ENCODE measurements around the gene NLRC5.

The NLRC5 gene

DNA sequence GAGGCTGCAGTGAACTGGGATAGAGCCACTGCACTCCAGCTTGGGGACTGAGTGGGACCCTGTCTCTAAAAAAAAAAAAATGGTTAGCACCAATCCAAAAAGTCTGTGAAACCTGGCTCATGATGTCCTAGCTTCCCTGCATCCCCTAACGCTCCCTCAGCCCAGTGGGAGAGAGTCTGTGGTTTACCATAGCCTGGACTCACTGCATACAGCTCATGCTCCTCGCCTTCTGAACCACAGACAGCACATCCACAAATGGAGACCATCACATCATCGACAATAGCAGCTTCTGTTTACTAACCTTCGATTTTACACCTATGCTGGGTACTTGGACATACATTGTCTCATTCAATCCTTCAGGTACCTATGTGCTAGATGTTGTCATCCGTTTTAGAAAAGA lies 43.6 kb downstream of the NLRC5 start:
- H3K27me3 ChIP-seq (ENCODE audit: control insufficient read depth in 1 of 2, insufficient read depth in 2 of 2, low read length in 2 of 2): no peaks in the 10 kb centered on the region
- H3K9ac ChIP-seq (ENCODE audit: low read length): no peak overlapping the region
- H3K27ac ChIP-seq (ENCODE audit: low read depth, low read length): no peak overlapping the region
- H3K4me3 ChIP-seq (ENCODE audit: low read depth in 1 of 2, low read length in 2 of 2): no peak overlapping the region
- H3K36me3 ChIP-seq (ENCODE audit: insufficient read depth, low read length): peaks cover 23% of the 10 kb centered on the region
- H3K4me1 ChIP-seq (ENCODE audit: insufficient read depth, low read length): no peaks in the 10 kb centered on the region
- H3K9me3 ChIP-seq (ENCODE audit: low read length): no peaks in the 10 kb centered on the region

DNA sequence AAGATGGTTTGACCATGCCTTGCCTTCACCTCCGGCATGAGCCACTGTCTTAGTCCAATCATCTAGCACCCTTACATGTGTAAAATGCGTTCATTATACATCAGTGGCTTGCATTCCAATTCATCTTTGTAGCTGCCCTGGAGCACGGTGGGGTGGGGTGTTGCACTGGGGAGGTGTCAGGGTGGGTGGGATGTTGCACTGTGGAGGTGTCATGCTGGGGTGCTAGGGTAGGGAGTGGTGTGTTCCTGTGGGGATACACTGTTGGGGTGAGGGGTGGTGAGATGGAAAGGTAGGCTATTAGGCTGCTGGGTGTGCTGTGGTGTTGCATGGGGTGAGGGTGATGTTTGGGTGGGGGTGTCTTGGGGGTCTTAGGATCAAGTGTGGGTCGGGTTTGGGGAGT lies 47.0 kb downstream of the NLRC5 start:
- no peak overlapping the region for H3K9ac ChIP-seq (ENCODE audit: low read length)
- H3K27ac ChIP-seq (ENCODE audit: low read depth, low read length): no peak overlapping the region
- H3K4me1 ChIP-seq (ENCODE audit: insufficient read depth, low read length): no peaks in the 10 kb centered on the region
- H3K4me3 ChIP-seq (ENCODE audit: low read depth in 1 of 2, low read length in 2 of 2): no peak overlapping the region
- H3K27me3 ChIP-seq (ENCODE audit: control insufficient read depth in 1 of 2, insufficient read depth in 2 of 2, low read length in 2 of 2): no peaks in the 10 kb centered on the region
- H3K36me3 ChIP-seq (ENCODE audit: insufficient read depth, low read length): peaks cover 29% of the 10 kb centered on the region
- H3K9me3 ChIP-seq (ENCODE audit: low read length): no peaks in the 10 kb centered on the region

DNA sequence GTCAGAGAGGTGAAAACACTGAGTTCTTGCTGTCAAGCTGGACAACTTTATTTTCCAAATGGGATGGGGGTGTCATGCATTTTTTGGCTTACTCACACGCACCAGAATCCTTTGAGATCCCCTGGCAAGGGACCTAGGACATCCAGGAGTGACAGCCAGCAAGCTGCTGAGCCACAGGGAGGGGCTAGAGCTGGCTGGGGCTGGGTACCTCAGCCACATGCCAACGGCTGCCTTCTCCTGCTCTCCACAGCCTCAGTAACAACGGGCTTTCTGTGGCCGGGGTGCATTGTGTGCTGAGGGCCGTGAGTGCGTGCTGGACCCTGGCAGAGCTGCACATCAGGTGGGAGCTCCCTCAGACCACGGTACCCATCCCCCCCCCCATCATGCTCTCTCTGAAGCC lies 47.6 kb downstream of the NLRC5 start:
- Histone ChIP-seq H3K4me3 (ENCODE audit: low read depth in 1 of 2, low read length in 2 of 2) (no peak overlapping the region), H3K9ac (ENCODE audit: low read length) (no peak overlapping the region), H3K9me3 (ENCODE audit: low read length) (no peaks in the 10 kb centered on the region), H3K27me3 (ENCODE audit: control insufficient read depth in 1 of 2, insufficient read depth in 2 of 2, low read length in 2 of 2) (no peaks in the 10 kb centered on the region), H3K36me3 (ENCODE audit: insufficient read depth, low read length) (peaks cover 36% of the 10 kb centered on the region), H3K4me1 (ENCODE audit: insufficient read depth, low read length) (no peaks in the 10 kb centered on the region), H3K27ac (ENCODE audit: low read depth, low read length) (no peak overlapping the region)

DNA sequence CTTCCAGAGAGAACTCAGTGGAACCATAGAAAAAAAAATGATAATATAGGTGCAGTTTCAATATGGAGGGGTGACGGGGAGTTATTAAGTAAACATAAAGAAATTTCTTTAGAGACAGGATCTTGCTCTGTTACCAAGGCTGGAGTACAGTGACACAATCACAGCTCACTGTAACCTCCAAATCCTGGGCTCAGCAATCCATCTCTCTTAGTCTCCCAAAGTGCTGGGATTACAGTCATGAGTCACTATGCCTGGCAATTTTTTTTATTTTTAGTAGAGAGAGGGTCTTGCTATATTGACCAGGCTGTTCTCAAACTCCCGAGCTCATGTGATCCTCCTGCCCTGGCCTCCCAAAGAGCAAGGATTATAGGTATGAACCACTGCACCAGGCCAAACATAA lies 48.8 kb downstream of the NLRC5 start:
- Histone ChIP-seq H3K27me3 (ENCODE audit: control insufficient read depth in 1 of 2, insufficient read depth in 2 of 2, low read length in 2 of 2) (no peaks in the 10 kb centered on the region), H3K36me3 (ENCODE audit: insufficient read depth, low read length) (peaks cover 41% of the 10 kb centered on the region), H3K27ac (ENCODE audit: low read depth, low read length) (no peak overlapping the region), H3K9ac (ENCODE audit: low read length) (no peak overlapping the region), H3K4me3 (ENCODE audit: low read depth in 1 of 2, low read length in 2 of 2) (no peak overlapping the region), H3K9me3 (ENCODE audit: low read length) (no peaks in the 10 kb centered on the region), H3K4me1 (ENCODE audit: insufficient read depth, low read length) (no peaks in the 10 kb centered on the region)

DNA sequence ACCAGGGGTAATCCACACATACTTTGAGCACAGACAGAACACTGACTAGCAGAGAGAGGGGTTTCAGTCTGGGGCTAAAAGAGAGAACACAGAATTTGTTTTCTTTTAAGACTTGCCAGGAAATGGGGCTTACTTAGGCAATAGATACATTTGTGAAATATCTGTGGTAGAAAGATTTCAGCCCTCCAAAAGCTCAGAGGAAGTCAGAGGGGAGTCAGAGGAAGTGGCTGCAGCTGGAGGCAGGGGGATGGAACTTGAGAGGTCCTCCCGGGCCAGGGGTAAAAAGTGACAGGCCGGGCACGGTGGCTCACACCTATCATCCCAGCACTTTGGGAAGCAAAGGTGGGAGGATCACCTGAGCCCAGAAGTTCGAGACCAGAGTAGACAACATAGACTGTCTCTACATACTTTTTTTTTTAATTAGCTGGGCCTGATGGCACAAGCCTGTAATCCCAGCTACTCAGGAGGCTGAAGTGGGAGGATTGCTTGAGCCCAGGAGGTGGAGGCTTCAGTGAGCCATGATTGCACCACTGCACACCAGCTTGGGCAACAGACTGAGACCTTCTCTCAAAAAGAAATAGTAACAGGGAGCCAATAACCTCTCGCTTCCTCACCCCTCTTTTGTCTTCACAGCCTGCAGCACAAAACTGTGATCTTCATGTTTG lies 49.9 kb downstream of the NLRC5 start:
- H3K4me3 ChIP-seq (ENCODE audit: low read depth in 1 of 2, low read length in 2 of 2): no peak overlapping the region
- peaks cover 37% of the 10 kb centered on the region for H3K36me3 ChIP-seq (ENCODE audit: insufficient read depth, low read length)
- H3K9ac ChIP-seq (ENCODE audit: low read length): no peak overlapping the region
- H3K4me1 ChIP-seq (ENCODE audit: insufficient read depth, low read length): no peaks in the 10 kb centered on the region
- no peaks in the 10 kb centered on the region for H3K9me3 ChIP-seq (ENCODE audit: low read length)
- H3K27ac ChIP-seq (ENCODE audit: low read depth, low read length): no peak overlapping the region
- no peaks in the 10 kb centered on the region for H3K27me3 ChIP-seq (ENCODE audit: control insufficient read depth in 1 of 2, insufficient read depth in 2 of 2, low read length in 2 of 2)

DNA sequence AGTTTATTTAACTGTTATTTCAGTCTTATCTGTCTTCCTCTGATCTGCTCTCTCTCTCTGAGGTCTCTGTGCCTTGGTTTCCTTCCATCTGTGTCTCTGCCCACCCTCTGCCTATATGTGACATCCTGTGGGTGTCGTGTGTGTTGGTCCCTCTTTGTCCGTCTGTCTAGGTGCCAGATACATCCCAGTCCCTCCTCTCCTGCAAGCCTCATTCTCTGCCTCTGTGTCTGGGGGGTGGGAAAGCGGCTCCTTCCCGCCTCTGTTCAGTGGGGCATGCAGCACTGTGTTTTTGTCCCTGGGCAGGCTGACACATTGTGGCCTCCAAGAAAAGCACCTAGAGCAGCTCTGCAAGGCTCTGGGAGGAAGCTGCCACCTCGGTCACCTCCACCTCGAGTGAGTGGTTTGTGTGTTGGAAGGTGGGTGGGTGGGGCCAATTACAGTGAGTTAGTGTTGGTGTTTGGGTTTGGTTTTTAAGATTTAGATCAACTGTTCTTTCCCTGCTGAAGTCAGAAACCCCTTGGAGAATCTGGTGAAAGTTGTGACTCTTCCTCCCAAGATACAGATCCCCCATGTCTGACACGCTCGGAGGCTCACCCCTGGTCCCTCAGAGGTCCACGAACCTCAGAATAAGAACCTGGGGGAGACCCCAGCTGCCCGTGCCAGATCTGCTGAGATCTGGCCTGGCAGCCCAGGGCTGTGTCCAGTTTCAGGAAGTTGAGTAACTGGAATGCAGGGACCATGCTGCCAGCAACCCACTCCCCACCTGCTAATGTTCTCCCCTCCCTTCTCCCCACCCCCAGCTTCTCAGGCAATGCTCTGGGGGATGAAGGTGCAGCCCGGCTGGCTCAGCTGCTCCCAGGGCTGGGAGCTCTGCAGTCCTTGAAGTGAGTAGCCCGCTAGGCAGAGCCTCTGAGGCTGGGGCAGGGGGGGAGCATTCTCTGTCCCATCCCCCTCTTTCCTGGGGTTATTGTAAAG lies 52.1 kb downstream of the NLRC5 start:
- Histone ChIP-seq H3K36me3 (ENCODE audit: insufficient read depth, low read length) (peaks cover 24% of the 10 kb centered on the region), H3K27ac (ENCODE audit: low read depth, low read length) (no peak overlapping the region), H3K9me3 (ENCODE audit: low read length) (no peaks in the 10 kb centered on the region), H3K4me1 (ENCODE audit: insufficient read depth, low read length) (no peaks in the 10 kb centered on the region), H3K27me3 (ENCODE audit: control insufficient read depth in 1 of 2, insufficient read depth in 2 of 2, low read length in 2 of 2) (no peaks in the 10 kb centered on the region), H3K4me3 (ENCODE audit: low read depth in 1 of 2, low read length in 2 of 2) (no peak overlapping the region), H3K9ac (ENCODE audit: low read length) (no peak overlapping the region)

DNA sequence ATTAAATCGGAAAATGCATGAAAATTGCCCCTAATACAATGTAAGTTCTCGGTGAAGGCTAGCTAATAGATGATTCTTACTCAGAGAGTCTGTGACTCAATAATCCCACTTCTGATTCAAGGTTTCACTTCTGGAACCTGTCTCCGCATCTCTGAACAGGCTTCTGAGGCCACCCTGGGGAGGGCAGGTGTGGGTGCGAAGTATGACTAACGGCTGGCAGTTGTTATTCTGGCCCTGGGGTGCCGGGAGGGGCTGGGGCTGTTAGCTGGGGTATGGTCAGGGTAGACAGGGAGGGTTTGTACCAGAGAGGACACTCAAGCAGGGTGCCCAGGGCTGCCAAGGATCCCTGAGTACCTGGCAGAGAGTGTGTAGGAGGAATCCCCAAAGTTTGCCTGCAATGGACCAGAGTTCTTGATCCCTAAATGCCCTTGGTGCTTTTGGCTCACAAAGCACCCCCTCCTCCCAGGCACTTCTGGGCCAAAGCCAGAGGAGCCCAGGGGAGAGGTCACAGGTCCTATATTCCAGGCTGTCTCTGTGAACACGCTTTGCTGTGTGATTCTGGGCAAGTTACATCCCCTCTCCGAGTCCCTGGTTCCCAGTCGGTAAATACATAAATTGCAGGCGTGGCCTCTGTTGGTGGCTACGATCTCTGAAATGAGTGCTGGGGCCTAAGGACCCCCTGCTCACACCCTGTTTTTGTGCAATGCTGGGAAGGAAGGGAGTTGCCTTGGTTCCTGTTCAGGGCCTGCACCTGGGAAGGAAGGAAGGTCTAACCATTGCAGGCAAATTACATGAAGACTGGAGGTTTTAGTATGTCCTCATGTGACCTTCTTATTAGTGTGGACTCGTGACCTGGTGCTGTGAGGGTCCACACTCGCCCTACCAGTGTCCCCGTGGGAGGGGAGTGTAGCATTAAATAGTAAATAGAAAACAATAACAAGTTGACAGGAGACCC lies 53.1 kb downstream of the NLRC5 start:
- Histone ChIP-seq H3K9me3 (ENCODE audit: low read length) (no peaks in the 10 kb centered on the region), H3K27ac (ENCODE audit: low read depth, low read length) (no peak overlapping the region), H3K4me1 (ENCODE audit: insufficient read depth, low read length) (no peaks in the 10 kb centered on the region), H3K4me3 (ENCODE audit: low read depth in 1 of 2, low read length in 2 of 2) (no peak overlapping the region), H3K9ac (ENCODE audit: low read length) (no peak overlapping the region), H3K27me3 (ENCODE audit: control insufficient read depth in 1 of 2, insufficient read depth in 2 of 2, low read length in 2 of 2) (no peaks in the 10 kb centered on the region), H3K36me3 (ENCODE audit: insufficient read depth, low read length) (peaks cover 24% of the 10 kb centered on the region)

DNA sequence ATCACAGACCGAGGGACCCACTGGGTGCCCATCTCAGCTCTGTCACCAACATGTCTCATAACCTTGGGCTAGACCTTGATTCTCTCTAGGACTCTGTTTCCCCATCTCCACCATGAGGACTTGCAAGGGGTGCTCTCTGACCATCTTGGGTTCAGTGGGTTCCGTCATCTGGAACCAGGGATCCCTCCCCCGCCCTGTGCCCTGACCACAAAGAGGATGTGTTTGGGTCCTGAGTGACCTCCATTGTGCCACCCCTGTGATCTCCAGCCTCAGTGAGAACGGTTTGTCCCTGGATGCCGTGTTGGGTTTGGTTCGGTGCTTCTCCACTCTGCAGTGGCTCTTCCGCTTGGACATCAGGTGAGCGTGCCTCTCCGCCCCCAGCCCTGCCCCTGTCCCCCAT lies 53.9 kb downstream of the NLRC5 start:
- Histone ChIP-seq H3K27me3 (ENCODE audit: control insufficient read depth in 1 of 2, insufficient read depth in 2 of 2, low read length in 2 of 2) (no peaks in the 10 kb centered on the region), H3K36me3 (ENCODE audit: insufficient read depth, low read length) (peaks cover 24% of the 10 kb centered on the region), H3K4me1 (ENCODE audit: insufficient read depth, low read length) (no peaks in the 10 kb centered on the region), H3K9ac (ENCODE audit: low read length) (no peak overlapping the region), H3K9me3 (ENCODE audit: low read length) (no peaks in the 10 kb centered on the region), H3K27ac (ENCODE audit: low read depth, low read length) (no peak overlapping the region), H3K4me3 (ENCODE audit: low read depth in 1 of 2, low read length in 2 of 2) (no peak overlapping the region)

DNA sequence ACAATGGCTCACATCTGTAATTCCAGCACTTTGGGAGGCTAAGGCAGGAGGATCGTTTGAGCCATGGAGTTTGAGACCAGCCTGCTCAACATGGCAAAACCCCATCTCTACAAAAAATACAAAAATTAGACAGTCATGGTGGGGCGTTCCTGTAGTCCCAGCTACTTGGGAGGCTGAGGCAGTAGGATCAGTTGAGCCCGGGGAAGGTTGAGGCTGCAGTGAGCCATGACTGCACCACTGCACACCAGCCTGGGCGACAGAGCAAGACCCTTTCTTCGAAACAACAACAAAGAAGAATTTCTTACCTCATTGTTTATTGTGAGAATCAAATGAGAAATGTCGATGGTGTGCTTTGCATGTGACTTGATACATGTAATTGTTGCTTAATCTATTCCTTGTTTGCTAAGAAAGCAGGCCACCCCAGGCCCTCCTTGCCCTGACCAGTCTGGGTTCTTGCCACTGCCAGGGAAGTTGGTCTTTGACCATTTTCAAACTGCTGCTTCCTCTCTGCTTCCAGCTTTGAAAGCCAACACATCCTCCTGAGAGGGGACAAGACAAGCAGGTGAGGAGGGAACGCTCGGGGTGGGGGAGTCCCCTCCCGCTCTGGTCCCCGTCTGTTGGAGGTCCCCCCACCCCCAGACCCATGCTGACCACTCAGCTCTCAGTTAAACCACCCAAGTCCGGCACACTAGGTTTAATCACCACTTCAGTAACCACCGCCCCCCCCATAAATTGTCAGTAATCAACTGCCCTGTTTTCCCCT lies 55.8 kb downstream of the NLRC5 start:
- Histone ChIP-seq H3K9ac (ENCODE audit: low read length) (no peak overlapping the region), H3K4me1 (ENCODE audit: insufficient read depth, low read length) (no peaks in the 10 kb centered on the region), H3K27me3 (ENCODE audit: control insufficient read depth in 1 of 2, insufficient read depth in 2 of 2, low read length in 2 of 2) (no peaks in the 10 kb centered on the region), H3K9me3 (ENCODE audit: low read length) (no peaks in the 10 kb centered on the region), H3K27ac (ENCODE audit: low read depth, low read length) (no peak overlapping the region), H3K4me3 (ENCODE audit: low read depth in 1 of 2, low read length in 2 of 2) (no peak overlapping the region), H3K36me3 (ENCODE audit: insufficient read depth, low read length) (peaks cover 24% of the 10 kb centered on the region)

DNA sequence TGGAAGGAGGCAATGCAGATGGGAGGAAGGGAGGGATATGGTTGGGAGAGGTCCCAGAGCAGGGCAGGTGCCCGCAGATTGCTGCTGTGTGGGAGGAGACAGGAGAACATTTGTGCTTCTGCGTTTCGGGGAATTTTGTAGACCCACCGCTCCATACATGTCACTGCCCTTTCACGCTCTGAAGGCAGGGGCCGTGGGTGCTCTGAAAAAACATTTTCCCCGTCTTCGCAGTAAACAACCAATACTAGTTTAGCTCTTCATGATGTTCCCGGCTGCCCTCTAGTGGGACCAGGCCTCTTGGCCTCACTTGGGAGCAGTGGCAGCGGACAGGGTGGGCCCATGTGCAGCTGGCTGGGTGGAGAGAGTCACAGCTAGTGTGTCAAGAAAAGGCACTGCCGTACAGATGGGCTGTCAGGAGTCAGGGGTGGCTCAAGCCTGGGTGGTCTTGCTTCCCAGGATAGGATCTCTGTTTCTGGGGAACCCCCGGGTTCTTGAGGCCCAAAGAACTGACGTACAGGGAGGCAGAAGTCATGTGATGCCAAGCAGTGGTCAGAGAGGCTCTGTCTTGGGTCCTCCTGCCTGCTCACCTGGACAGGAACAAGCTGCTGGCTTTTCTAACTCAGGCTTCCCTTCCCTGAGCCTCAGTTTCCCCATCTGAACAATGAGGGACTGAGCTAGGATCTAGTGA lies 56.5 kb downstream of the NLRC5 start:
- Histone ChIP-seq H3K9ac (ENCODE audit: low read length) (no peak overlapping the region), H3K4me3 (ENCODE audit: low read depth in 1 of 2, low read length in 2 of 2) (no peak overlapping the region), H3K9me3 (ENCODE audit: low read length) (no peaks in the 10 kb centered on the region), H3K36me3 (ENCODE audit: insufficient read depth, low read length) (peaks cover 23% of the 10 kb centered on the region), H3K4me1 (ENCODE audit: insufficient read depth, low read length) (no peaks in the 10 kb centered on the region), H3K27me3 (ENCODE audit: control insufficient read depth in 1 of 2, insufficient read depth in 2 of 2, low read length in 2 of 2) (no peaks in the 10 kb centered on the region), H3K27ac (ENCODE audit: low read depth, low read length) (no peak overlapping the region)

All from muscle layer of colon (tissue), 2 donors.